Neural progenitor cell (in vitro differentiated cells): Measurements from ENCODE around the gene KIAA0825.

ENCODE experiments used
- EZH2 ChIP-seq: fragments of 200-600 bp; sonication (generic); IDR thresholded peaks from 2 replicates; pipeline ENCODE4 v1.6.1; 2017; ENCODE audit warnings: antibody characterized with exemption, mild to moderate bottlenecking, moderate library complexity
- EZH2phosphoT487 ChIP-seq: fragments of 200-600 bp; sonication (generic); IDR thresholded peaks from 2 replicates; pipeline ENCODE4 v1.6.1; 2017; ENCODE audit warnings: antibody characterized with exemption
- TF ChIP-seq, protein P1 (sequence below): fragments of 200-600 bp; sonication (generic); IDR thresholded peaks from 2 replicates; pipeline ENCODE4 v1.5.1; 2017; ENCODE audit warnings: antibody characterized with exemption, mild to moderate bottlenecking

DNA sequence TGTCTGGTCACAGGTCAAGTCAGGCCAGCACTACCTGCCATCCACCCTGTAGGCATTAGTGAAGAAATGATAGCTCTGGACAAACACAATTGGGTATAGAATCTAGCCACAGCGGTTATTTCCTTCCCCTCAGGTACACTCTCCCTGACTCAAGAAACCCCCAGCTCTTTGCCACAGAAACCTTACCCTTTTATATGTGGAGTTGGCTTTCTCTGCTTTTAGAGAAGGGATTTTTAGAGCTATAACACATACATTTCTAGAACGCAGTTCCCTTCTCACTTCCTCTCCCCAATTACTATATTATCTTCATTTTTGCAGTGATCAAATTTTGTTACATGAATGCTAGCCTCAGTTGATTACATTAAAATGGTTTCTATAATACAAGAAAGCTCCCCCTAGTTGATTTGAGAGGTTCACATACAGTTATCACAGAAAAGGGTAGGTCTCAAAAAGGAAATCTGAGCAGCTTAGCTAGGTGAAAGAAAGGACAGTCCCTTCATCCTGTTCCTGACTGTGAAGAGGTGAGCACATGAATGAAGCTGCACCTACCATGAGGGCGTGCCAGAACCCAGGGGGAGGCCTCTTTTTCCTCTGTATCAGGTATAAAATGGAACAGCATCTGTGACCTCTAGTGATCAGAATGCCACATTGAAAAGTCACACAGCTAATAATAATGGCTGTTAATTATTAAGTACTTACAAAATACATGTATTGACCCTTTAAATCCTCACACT lies 425.6 kb downstream of the KIAA0825 start:
- no peak for TF ChIP-seq EZH2
- TF ChIP-seq, protein P1, sequence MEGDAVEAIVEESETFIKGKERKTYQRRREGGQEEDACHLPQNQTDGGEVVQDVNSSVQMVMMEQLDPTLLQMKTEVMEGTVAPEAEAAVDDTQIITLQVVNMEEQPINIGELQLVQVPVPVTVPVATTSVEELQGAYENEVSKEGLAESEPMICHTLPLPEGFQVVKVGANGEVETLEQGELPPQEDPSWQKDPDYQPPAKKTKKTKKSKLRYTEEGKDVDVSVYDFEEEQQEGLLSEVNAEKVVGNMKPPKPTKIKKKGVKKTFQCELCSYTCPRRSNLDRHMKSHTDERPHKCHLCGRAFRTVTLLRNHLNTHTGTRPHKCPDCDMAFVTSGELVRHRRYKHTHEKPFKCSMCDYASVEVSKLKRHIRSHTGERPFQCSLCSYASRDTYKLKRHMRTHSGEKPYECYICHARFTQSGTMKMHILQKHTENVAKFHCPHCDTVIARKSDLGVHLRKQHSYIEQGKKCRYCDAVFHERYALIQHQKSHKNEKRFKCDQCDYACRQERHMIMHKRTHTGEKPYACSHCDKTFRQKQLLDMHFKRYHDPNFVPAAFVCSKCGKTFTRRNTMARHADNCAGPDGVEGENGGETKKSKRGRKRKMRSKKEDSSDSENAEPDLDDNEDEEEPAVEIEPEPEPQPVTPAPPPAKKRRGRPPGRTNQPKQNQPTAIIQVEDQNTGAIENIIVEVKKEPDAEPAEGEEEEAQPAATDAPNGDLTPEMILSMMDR = no peak
- TF ChIP-seq EZH2phosphoT487 = no peak
